Ishikawa (cell line): ENCODE results near the gene AGAP1.

Source experiments
- CEBPB ChIP-seq: IDR thresholded peaks from 2 replicates; pipeline ENCODE4 v1.6.1; 2012
- EGR1 ChIP-seq: IDR thresholded peaks from 2 replicates; pipeline ENCODE4 v1.6.1; 2012
- EP300 ChIP-seq: IDR thresholded peaks from 2 replicates; pipeline ENCODE4 v1.6.1; 2012; ENCODE audit warnings: borderline replicate concordance
- NFIC ChIP-seq: IDR thresholded peaks from 2 replicates; pipeline ENCODE4 v1.6.1; 2012
- RAD21 ChIP-seq: IDR thresholded peaks from 2 replicates; pipeline ENCODE4 v1.6.1; 2012; ENCODE audit warnings: low read depth
- TAF1 ChIP-seq: IDR thresholded peaks from 2 replicates; pipeline ENCODE4 v1.6.1; 2012; ENCODE audit warnings: low read depth, mild to moderate bottlenecking
- TCF12 ChIP-seq: IDR thresholded peaks from 2 replicates; pipeline ENCODE4 v1.6.1; 2012; ENCODE audit warnings: low read depth
- YY1 ChIP-seq: IDR thresholded peaks from 2 replicates; pipeline ENCODE4 v1.6.1; 2012; ENCODE audit warnings: low read depth
- ZBTB7A ChIP-seq: IDR thresholded peaks from 2 replicates; pipeline ENCODE4 v1.6.1; 2012; ENCODE audit warnings: low read depth
- TF ChIP-seq, protein P1 (sequence below): IDR thresholded peaks from 2 replicates; pipeline ENCODE4 v1.6.1; 2012; ENCODE audit warnings: low read depth, mild to moderate bottlenecking
- TF ChIP-seq, protein P2 (sequence below): IDR thresholded peaks from 2 replicates; pipeline ENCODE4 v1.6.1; 2012
- TF ChIP-seq, protein P3 (sequence below): IDR thresholded peaks from 2 replicates; pipeline ENCODE4 v1.6.1; 2012

DNA sequence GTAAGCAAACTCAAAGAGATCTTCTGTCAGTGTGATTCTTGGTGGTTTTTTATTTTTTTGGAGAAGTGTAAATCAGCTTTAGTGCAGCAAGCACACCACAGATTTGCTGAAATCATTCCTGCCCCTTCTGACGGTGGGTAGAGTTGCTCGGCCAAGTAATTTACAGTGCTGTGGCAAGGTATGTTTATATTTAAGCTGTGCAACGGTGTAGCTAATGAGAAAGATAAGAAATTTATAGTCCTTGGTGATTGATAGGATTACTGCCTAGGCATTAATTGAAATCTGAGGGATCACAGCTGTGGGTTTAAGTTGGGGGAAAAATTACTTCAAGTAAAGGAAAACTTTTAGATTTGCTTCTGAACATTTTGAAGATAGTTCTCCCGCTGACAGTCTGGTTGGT, 286.6 kb downstream of the AGAP1 start:
- TF ChIP-seq EGR1 (no peak), TAF1 (no peak), TCF12 (no peak), EP300 (no peak), ZBTB7A (no peak), YY1 (no peak), RAD21 (no peak), NFIC (no peak), CEBPB (no peak)
- TF ChIP-seq, protein P1, sequence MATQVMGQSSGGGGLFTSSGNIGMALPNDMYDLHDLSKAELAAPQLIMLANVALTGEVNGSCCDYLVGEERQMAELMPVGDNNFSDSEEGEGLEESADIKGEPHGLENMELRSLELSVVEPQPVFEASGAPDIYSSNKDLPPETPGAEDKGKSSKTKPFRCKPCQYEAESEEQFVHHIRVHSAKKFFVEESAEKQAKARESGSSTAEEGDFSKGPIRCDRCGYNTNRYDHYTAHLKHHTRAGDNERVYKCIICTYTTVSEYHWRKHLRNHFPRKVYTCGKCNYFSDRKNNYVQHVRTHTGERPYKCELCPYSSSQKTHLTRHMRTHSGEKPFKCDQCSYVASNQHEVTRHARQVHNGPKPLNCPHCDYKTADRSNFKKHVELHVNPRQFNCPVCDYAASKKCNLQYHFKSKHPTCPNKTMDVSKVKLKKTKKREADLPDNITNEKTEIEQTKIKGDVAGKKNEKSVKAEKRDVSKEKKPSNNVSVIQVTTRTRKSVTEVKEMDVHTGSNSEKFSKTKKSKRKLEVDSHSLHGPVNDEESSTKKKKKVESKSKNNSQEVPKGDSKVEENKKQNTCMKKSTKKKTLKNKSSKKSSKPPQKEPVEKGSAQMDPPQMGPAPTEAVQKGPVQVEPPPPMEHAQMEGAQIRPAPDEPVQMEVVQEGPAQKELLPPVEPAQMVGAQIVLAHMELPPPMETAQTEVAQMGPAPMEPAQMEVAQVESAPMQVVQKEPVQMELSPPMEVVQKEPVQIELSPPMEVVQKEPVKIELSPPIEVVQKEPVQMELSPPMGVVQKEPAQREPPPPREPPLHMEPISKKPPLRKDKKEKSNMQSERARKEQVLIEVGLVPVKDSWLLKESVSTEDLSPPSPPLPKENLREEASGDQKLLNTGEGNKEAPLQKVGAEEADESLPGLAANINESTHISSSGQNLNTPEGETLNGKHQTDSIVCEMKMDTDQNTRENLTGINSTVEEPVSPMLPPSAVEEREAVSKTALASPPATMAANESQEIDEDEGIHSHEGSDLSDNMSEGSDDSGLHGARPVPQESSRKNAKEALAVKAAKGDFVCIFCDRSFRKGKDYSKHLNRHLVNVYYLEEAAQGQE, result no peak
- TF ChIP-seq, protein P2, sequence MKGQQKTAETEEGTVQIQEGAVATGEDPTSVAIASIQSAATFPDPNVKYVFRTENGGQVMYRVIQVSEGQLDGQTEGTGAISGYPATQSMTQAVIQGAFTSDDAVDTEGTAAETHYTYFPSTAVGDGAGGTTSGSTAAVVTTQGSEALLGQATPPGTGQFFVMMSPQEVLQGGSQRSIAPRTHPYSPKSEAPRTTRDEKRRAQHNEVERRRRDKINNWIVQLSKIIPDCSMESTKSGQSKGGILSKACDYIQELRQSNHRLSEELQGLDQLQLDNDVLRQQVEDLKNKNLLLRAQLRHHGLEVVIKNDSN, result no peak
- TF ChIP-seq, protein P3, sequence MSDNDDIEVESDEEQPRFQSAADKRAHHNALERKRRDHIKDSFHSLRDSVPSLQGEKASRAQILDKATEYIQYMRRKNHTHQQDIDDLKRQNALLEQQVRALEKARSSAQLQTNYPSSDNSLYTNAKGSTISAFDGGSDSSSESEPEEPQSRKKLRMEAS, result no peak
